Lower leg skin (tissue), 3 donors: ENCODE measurements around the gene SNTG2.

ENCODE experiments used
- POLR2A ChIP-seq, 2 donors: fragments of 450-650 bp; IDR thresholded peaks; one replicate each; pipeline ENCODE4 v1.6.1; 2016 to 2017; ENCODE audit warnings: antibody characterized with exemption in 2 of 2, mild to moderate bottlenecking in 1 of 2, moderate library complexity in 1 of 2
- TF ChIP-seq, protein P1 (sequence below), 3 donors: fragments of 450-650 bp; IDR thresholded peaks; one replicate each; pipeline ENCODE4 v1.5.1; 2016; ENCODE audit warnings: antibody characterized with exemption in 3 of 3, mild to moderate bottlenecking in 3 of 3, moderate library complexity in 2 of 3

DNA sequence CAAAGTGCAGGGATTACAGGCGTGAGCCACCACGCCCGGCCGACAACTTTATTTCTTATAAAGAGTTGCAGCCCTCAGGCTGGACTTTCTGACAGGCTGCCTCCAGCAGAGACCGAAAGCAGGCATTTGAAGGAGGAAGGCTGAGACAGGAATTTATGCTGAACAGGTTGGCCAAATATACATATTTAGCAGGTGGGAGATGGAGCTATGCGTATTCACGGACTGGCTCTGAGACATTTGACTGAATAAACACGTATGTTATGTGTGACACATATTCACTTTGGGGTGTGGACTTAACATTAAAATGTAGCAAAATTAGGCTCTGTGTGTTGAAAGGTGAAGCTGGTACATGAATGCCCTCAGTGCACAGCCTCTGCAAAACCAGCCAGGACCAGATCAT lies 65.9 kb downstream of the SNTG2 start:
- TF ChIP-seq POLR2A (IDR thresholded peaks at IDR 0.05): no peak
- TF ChIP-seq, protein P1, sequence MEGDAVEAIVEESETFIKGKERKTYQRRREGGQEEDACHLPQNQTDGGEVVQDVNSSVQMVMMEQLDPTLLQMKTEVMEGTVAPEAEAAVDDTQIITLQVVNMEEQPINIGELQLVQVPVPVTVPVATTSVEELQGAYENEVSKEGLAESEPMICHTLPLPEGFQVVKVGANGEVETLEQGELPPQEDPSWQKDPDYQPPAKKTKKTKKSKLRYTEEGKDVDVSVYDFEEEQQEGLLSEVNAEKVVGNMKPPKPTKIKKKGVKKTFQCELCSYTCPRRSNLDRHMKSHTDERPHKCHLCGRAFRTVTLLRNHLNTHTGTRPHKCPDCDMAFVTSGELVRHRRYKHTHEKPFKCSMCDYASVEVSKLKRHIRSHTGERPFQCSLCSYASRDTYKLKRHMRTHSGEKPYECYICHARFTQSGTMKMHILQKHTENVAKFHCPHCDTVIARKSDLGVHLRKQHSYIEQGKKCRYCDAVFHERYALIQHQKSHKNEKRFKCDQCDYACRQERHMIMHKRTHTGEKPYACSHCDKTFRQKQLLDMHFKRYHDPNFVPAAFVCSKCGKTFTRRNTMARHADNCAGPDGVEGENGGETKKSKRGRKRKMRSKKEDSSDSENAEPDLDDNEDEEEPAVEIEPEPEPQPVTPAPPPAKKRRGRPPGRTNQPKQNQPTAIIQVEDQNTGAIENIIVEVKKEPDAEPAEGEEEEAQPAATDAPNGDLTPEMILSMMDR (IDR thresholded peaks at IDR 0.05): no peak
